ENCODE measurements around the gene ZRANB1. TPM values are rescaled to one million over a fixed set of nuclear protein-coding genes. Genes with fewer than 3 reads are reported as not detected.

ZRANB1 gene
- total and polyA plus RNA-seq, 10 of the 15 experiments (the other 5 are each of a cell fraction or from before 2014, with no cell fraction given) = 1.7 to 11.8 (median 6.2) TPM

GRCh38 chr10:124993345-124993708 lies 51.4 kb downstream of the ZRANB1 start:
- TF ChIP-seq CHD4 (IDR thresholded peaks at IDR 0.05) (no peak), ZNF687 (IDR thresholded peaks at IDR 0.05) (no peak), RUNX3 (IDR thresholded peaks at IDR 0.05; ENCODE audit: low read length) (no peak), TARDBP (IDR thresholded peaks at IDR 0.05; ENCODE audit: borderline replicate concordance) (no peak), SREBF1 (IDR thresholded peaks at IDR 0.05; ENCODE audit: low read length) (no peak), NFXL1 (IDR thresholded peaks at IDR 0.05; ENCODE audit: borderline replicate concordance) (no peak), NFYB (IDR thresholded peaks at IDR 0.05; ENCODE audit: insufficient read depth, low read depth, low read length) (no peak), CREB1 (IDR thresholded peaks at IDR 0.05; ENCODE audit: low read depth) (no peak), BCL11A (IDR thresholded peaks at IDR 0.05; ENCODE audit: low read depth, low read length) (no peak), JUNB (IDR thresholded peaks at IDR 0.05) (no peak), EP300 (IDR thresholded peaks at IDR 0.05; ENCODE audit: borderline replicate concordance in 1 of 2, control insufficient read depth in 1 of 2, low read depth in 2 of 2, low read length in 2 of 2) (no peak), PKNOX1 (IDR thresholded peaks at IDR 0.05) (no peak), RAD21 (IDR thresholded peaks at IDR 0.05; ENCODE audit: insufficient read depth, low read depth, low read length) (no peak), E2F4 (IDR thresholded peaks at IDR 0.05; ENCODE audit: low read depth, low read length) (no peak), FOXM1 (IDR thresholded peaks at IDR 0.05; ENCODE audit: low read depth, low read length) (no peak)
- Histone ChIP-seq H3K27ac (ENCODE audit: control insufficient read depth, insufficient read depth) (no peak overlapping the region), H2AFZ (ENCODE audit: control insufficient read depth, low read depth, low read length) (no peak overlapping the region), H3K79me2 (ENCODE audit: control insufficient read depth, insufficient read depth, low read length) (no peaks in the 10 kb centered on the region), H3K9me3 (replicated peaks; ENCODE audit: control insufficient read depth, insufficient read depth, low read length) (no peaks in the 10 kb centered on the region), H3K27me3 (replicated peaks in 1 of 2; ENCODE audit: control insufficient read depth in 2 of 2, insufficient read depth in 2 of 2, low read length in 1 of 2) (no peaks in the 10 kb centered on the region), H3K4me3 (no peak overlapping the region), H3K36me3 (ENCODE audit: control insufficient read depth in 2 of 2, insufficient read depth in 2 of 2, low read length in 1 of 2) (no peaks in the 10 kb centered on the region), H3K4me1 (ENCODE audit: control insufficient read depth, insufficient read depth, low read length) (peaks cover 6% of the 10 kb centered on the region), H3K4me2 (ENCODE audit: control insufficient read depth, insufficient read depth) (no peak overlapping the region), H4K20me1 (ENCODE audit: control insufficient read depth, insufficient read depth) (no peaks in the 10 kb centered on the region), H3K9ac (ENCODE audit: control insufficient read depth, insufficient read depth, low read length) (no peak overlapping the region)
- 98% methylated on average over 4 of the region's 4 CpGs for WGBS (ENCODE audit: insufficient coverage, insufficient replicate concordance, low lambda C conversion rate, missing lambda C conversion rate)
- ChIA-PET RAD21 (ENCODE audit: unreplicated experiment) (interaction anchor here (0.9 kb wide), 2 partner anchors 77 to 112 kb away, joined by 3 read pairs; no protein-coding TSS in a partner anchor), CTCF (interaction anchor here (0.8 to 2.7 kb wide), 15 partner anchors 8 to 463 kb away, joined by 3 to 13 read pairs (median 4); no protein-coding TSS in a partner anchor), POLR2A (no interaction called here), SMC1A (ENCODE audit: uncharacterized antibody, unreplicated experiment) (interaction anchor here (1.0 kb wide), 1 partner anchor 16 kb away, joined by 6 read pairs; no protein-coding TSS in a partner anchor)
- intact Hi-C loops (cut with micrococcal nuclease; ENCODE audit: unreplicated experiment) (no loop called here), in situ Hi-C loops (cut with MboI) (no loop called here)
- FAIRE-seq (no peak), DNase-seq (ENCODE audit: low read depth, low spot score) (no peak), ATAC-seq (no peak)
- no TSS peak for BruUV-seq (replicated peaks)
